C4-2B (cell line): ENCODE results near the gene EMILIN1.

ENCODE experiments used
- ZFX ChIP-seq: fragments of 450-650 bp; IDR thresholded peaks from 2 replicates; pipeline ENCODE4 v1.6.1; 2017
- TF ChIP-seq, protein P1 (sequence below): fragments of 450-650 bp; conservative IDR thresholded peaks from 2 replicates; pipeline ENCODE4 v1.5.1; 2017; ENCODE audit warnings: mild to moderate bottlenecking

DNA sequence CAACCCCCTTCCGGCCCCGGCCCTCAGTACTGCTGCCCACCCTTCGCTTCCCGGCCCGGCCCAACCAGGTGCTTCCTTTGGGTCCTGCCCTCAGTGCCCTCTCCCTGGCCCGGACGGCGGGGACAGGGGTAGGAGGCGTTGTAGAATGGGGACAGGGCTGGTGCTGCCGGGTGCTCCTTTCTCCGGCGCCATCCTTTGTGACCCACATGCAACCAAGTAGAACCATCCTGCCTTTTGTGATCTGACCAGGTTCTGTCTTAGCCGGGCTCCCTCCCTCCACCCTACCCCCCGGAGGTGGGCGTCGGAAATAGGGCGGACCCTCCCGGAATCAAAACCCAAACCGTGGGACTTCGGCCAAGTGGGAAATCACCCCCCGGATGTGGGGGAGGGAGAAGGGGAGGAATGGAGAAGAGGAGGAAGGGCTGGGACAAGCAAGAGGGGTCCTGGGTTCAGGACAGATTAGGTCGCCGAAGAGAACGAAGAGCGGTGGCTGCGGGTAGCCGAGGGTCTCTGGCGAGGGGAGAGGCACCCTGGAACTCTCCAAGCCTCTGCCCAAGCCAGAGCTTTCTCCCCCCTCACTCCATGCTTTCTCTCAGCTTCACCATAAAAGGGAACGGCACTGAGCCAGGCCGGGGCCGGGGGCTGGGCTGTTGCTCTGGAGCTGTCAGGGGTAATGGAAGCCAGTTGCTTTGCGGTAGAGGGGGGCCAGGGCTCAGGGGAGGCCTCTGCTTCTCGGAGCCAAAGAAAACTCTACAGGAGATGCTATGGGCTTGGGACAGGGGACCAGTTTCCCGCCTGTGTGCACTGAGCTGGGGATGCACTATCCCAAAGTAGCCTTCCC, 6.2 kb upstream of the EMILIN1 start:
- TF ChIP-seq, protein P1, sequence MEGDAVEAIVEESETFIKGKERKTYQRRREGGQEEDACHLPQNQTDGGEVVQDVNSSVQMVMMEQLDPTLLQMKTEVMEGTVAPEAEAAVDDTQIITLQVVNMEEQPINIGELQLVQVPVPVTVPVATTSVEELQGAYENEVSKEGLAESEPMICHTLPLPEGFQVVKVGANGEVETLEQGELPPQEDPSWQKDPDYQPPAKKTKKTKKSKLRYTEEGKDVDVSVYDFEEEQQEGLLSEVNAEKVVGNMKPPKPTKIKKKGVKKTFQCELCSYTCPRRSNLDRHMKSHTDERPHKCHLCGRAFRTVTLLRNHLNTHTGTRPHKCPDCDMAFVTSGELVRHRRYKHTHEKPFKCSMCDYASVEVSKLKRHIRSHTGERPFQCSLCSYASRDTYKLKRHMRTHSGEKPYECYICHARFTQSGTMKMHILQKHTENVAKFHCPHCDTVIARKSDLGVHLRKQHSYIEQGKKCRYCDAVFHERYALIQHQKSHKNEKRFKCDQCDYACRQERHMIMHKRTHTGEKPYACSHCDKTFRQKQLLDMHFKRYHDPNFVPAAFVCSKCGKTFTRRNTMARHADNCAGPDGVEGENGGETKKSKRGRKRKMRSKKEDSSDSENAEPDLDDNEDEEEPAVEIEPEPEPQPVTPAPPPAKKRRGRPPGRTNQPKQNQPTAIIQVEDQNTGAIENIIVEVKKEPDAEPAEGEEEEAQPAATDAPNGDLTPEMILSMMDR = no peak
- TF ChIP-seq ZFX = no peak
